PC-3 (cell line): ENCODE results near the gene SEC16A. TPM values are rescaled to one million over a fixed set of nuclear protein-coding genes. Genes with fewer than 3 reads are reported as not detected.

ENCODE experiments used
- ATAC-seq: fragments of 200-7000 bp; cut with Tn5 transposase; 2 replicates; pipeline ENCODE4 v1.9.1; 2020; ENCODE audit warnings: mild to moderate bottlenecking, moderate library complexity
- BruUV-seq: library from RNA; stranded (reverse); fragments of 400-500 nt; replicated peaks from 2 replicates; lab custom pipeline; 2021; lab: Mats Ljungman, UMichigan
- CTCF ChIA-PET: fragments of 300-600 bp; sonication (Branson Sonifier 250); formaldehyde crosslinking; loops from one replicate; lab custom pipeline; 2022; ENCODE audit warnings: antibody characterized with exemption; lab: Charles Lee
- POLR2A ChIA-PET: fragments of 300-600 bp; sonication (Branson Sonifier 250); formaldehyde crosslinking; loops from one replicate; lab custom pipeline; 2022; ENCODE audit warnings: antibody characterized with exemption; ENCODE audit not compliant: unreplicated experiment; lab: Charles Lee
- DNase-seq: peaks from one replicate; pipeline ENCODE4 v3.0.0-alpha.2; 2015
- H2AFZ ChIP-seq: fragments of 300-600 bp; sonication (generic); 2 replicates; pipeline ENCODE4 v1.6.0; 2016; ENCODE audit warnings: antibody characterized with exemption, low read length
- H3F3A ChIP-seq: fragments of 300-600 bp; sonication (generic); one replicate; pipeline ENCODE4 v1.6.0; 2017; ENCODE audit warnings: antibody characterized with exemption, low read length, control low read depth, mild to moderate bottlenecking; ENCODE audit not compliant: unreplicated experiment
- H3K27ac ChIP-seq: fragments of 300-600 bp; sonication (generic); 2 replicates; pipeline ENCODE4 v1.5.1; 2016; ENCODE audit warnings: mild to moderate bottlenecking, low read length
- H3K27me3 ChIP-seq: fragments of 300-600 bp; sonication (generic); 2 replicates; pipeline ENCODE4 v1.6.1; 2016; ENCODE audit warnings: low read length, mixed read lengths
- H3K36me3 ChIP-seq: fragments of 300-600 bp; sonication (generic); 2 replicates; pipeline ENCODE4 v1.6.1; 2016; ENCODE audit warnings: low read depth, mixed run types, low read length, mixed read lengths
- H3K4me1 ChIP-seq: fragments of 300-600 bp; sonication (generic); 2 replicates; pipeline ENCODE4 v1.5.1; 2016; ENCODE audit warnings: low read length; ENCODE audit not compliant: insufficient read depth
- H3K4me2 ChIP-seq: fragments of 300-600 bp; sonication (generic); 2 replicates; pipeline ENCODE4 v1.6.0; 2016; ENCODE audit warnings: low read length
- H3K4me3 ChIP-seq: fragments of 300-600 bp; sonication (generic); 2 replicates; pipeline ENCODE4 v1.5.1; 2016; ENCODE audit warnings: mild to moderate bottlenecking, low read length, mixed read lengths
- H3K79me2 ChIP-seq: fragments of 300-600 bp; sonication (generic); 2 replicates; pipeline ENCODE4 v1.6.1; 2017; ENCODE audit warnings: low read length, mixed read lengths
- H3K9ac ChIP-seq: fragments of 300-600 bp; sonication (generic); 2 replicates; pipeline ENCODE4 v1.6.0; 2016; ENCODE audit warnings: mild to moderate bottlenecking, low read length
- H3K9me2 ChIP-seq: fragments of 300-600 bp; sonication (generic); replicated peaks from 2 replicates; pipeline ENCODE4 v1.6.1; 2016; ENCODE audit warnings: mixed run types, low read length, mixed read lengths
- H3K9me3 ChIP-seq: fragments of 300-600 bp; sonication (generic); 2 replicates; pipeline ENCODE4 v1.6.1; 2016; ENCODE audit warnings: low read length, mixed read lengths
- H4K20me1 ChIP-seq: fragments of 300-600 bp; sonication (generic); 2 replicates; pipeline ENCODE4 v1.6.1; 2016; ENCODE audit warnings: low read length, mixed read lengths
- CTCF ChIP-seq: fragments of 300-600 bp; sonication (generic); conservative IDR thresholded peaks from 2 replicates; pipeline ENCODE4 v1.5.1; 2017; ENCODE audit warnings: antibody characterized with exemption, low read depth, mild to moderate bottlenecking, low read length
- EZH2 ChIP-seq: fragments of 300-600 bp; sonication (generic); IDR thresholded peaks from one replicate; pipeline ENCODE4 v1.6.1; 2017; ENCODE audit warnings: antibody characterized with exemption, mild to moderate bottlenecking, low read length; ENCODE audit not compliant: unreplicated experiment
- EZH2phosphoT487 ChIP-seq: fragments of 300-600 bp; sonication (generic); IDR thresholded peaks from 2 replicates; pipeline ENCODE4 v1.6.1; 2018; ENCODE audit warnings: mild to moderate bottlenecking, antibody characterized with exemption, low read length, borderline replicate concordance
- intact Hi-C: fragments of 100-400 bp; cut with micrococcal nuclease; formaldehyde crosslinking; loops from 2 replicates; pipeline ENCODE4 v1.9.0; 2023
- total RNA-seq: library from RNA; depleted of rRNA; stranded (reverse); fragments of >200 nt; gene quantifications from 2 replicates; pipeline ENCODE4 v1.2.3, GENCODE V29; 2014

Gene SEC16A
- total RNA-seq, 1 experiment from 2014 or later: 28.3 TPM

- Histone ChIP-seq H3K9ac (no peak overlapping the region), H3K27me3 (no peaks in the 10 kb centered on the region), H3K36me3 (peaks cover 2% of the 10 kb centered on the region; the same call in 1 of the 2 replicates), H2AFZ (no peak overlapping the region), H3K9me2 (no peaks in the 10 kb centered on the region), H3F3A (no peaks in the 10 kb centered on the region), H3K4me3 (no peak overlapping the region), H3K4me2 (no peak overlapping the region), H4K20me1 (no peaks in the 10 kb centered on the region), H3K4me1 (no peaks in the 10 kb centered on the region), H3K79me2 (no peaks in the 10 kb centered on the region), H3K9me3 (no peaks in the 10 kb centered on the region), H3K27ac (no peak overlapping the region)
- no peak for ATAC-seq
- TF ChIP-seq CTCF (no peak), EZH2 (no peak), EZH2phosphoT487 (no peak)
- CTCF ChIA-PET: no interaction called here
- intact Hi-C loops: no loop called here
- POLR2A ChIA-PET: no interaction called here
- BruUV-seq: no TSS peak
- DNase-seq: no peak
These were observed 31.3 kb upstream of the SEC16A start for GRCh38 chr9:136514022-136514714.

- ATAC-seq: no peak
- Histone ChIP-seq H3K27me3 (no peaks in the 10 kb centered on the region), H3F3A (no peaks in the 10 kb centered on the region), H3K9me3 (no peaks in the 10 kb centered on the region), H3K9me2 (no peaks in the 10 kb centered on the region), H3K9ac (no peak overlapping the region), H4K20me1 (no peaks in the 10 kb centered on the region), H3K4me2 (no peak overlapping the region), H3K4me1 (no peaks in the 10 kb centered on the region), H3K4me3 (no peak overlapping the region), H3K27ac (no peak overlapping the region), H2AFZ (no peak overlapping the region), H3K79me2 (no peaks in the 10 kb centered on the region), H3K36me3 (peaks cover 2% of the 10 kb centered on the region; the same call in 1 of the 2 replicates)
- CTCF ChIA-PET: no interaction called here
- POLR2A ChIA-PET: no interaction called here
- no peak for DNase-seq
- intact Hi-C loops: no loop called here
- BruUV-seq: no TSS peak
- TF ChIP-seq EZH2phosphoT487 (no peak), CTCF (no peak), EZH2 (no peak)
These were observed 30.4 kb upstream of the SEC16A start for GRCh38 chr9:136513191-136513590.

- Histone ChIP-seq H3K9me2 (no peaks in the 10 kb centered on the region), H3K36me3 (peaks cover 2% of the 10 kb centered on the region; the same call in 1 of the 2 replicates), H3K27me3 (no peaks in the 10 kb centered on the region), H3K79me2 (no peaks in the 10 kb centered on the region), H3K4me1 (no peaks in the 10 kb centered on the region), H3F3A (no peaks in the 10 kb centered on the region), H3K27ac (no peak overlapping the region), H3K4me3 (no peak overlapping the region), H2AFZ (no peak overlapping the region), H4K20me1 (no peaks in the 10 kb centered on the region), H3K9me3 (no peaks in the 10 kb centered on the region), H3K9ac (no peak overlapping the region), H3K4me2 (no peak overlapping the region)
- ChIA-PET POLR2A (no interaction called here), CTCF (no interaction called here)
- intact Hi-C loops: no loop called here
- ATAC-seq (no peak), DNase-seq (no peak)
- TF ChIP-seq EZH2phosphoT487: no peak
- TF ChIP-seq EZH2: no peak
- TF ChIP-seq CTCF: no peak
- no TSS peak for BruUV-seq
These were observed 29.8 kb upstream of the SEC16A start for GRCh38 chr9:136512651-136513071.
